Measurements from ENCODE around the gene ROCK2. TPM values are rescaled to one million over a fixed set of nuclear protein-coding genes. Genes with fewer than 3 reads are reported as not detected.

ROCK2 gene
- total and polyA plus RNA-seq, 8 donors = 49.4 to 61.5 (median 58.8) TPM

- Histone ChIP-seq H3K36me3 (peaks cover 3 to 83% of the 10 kb centered on the region in 2 donors), H3K27me3 (no peaks in the 10 kb centered on the region), H3K27ac (peak overlapping the region in 1 of 2 donors; percentile 4), H3K4me1 (no peaks in the 10 kb centered on the region), H3K4me3 (no peak overlapping the region), H3K9me3 (no peaks in the 10 kb centered on the region)
- DNase-seq (no peak), ATAC-seq (no peak)
- TF ChIP-seq, protein P1, sequence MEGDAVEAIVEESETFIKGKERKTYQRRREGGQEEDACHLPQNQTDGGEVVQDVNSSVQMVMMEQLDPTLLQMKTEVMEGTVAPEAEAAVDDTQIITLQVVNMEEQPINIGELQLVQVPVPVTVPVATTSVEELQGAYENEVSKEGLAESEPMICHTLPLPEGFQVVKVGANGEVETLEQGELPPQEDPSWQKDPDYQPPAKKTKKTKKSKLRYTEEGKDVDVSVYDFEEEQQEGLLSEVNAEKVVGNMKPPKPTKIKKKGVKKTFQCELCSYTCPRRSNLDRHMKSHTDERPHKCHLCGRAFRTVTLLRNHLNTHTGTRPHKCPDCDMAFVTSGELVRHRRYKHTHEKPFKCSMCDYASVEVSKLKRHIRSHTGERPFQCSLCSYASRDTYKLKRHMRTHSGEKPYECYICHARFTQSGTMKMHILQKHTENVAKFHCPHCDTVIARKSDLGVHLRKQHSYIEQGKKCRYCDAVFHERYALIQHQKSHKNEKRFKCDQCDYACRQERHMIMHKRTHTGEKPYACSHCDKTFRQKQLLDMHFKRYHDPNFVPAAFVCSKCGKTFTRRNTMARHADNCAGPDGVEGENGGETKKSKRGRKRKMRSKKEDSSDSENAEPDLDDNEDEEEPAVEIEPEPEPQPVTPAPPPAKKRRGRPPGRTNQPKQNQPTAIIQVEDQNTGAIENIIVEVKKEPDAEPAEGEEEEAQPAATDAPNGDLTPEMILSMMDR (IDR thresholded peaks at IDR 0.05) = no peak
- intact Hi-C loops (cut with DNase I) = no loop called here
Observed at GRCh38 chr2:11196246-11196645, 148.2 kb downstream of the ROCK2 start.

GRCh38 chr2:11187731-11188130 is 156.7 kb downstream of the ROCK2 start:
- no peaks in the 10 kb centered on the region for H3K4me1 ChIP-seq
- TF ChIP-seq, protein P1 (IDR thresholded peaks at IDR 0.05) = no peak
- H3K9me3 ChIP-seq = no peaks in the 10 kb centered on the region
- H3K36me3 ChIP-seq = peaks cover 0 to 55% of the 10 kb centered on the region in 2 donors
- H3K4me3 ChIP-seq = no peak overlapping the region
- ATAC-seq (no peak), DNase-seq (no peak)
- H3K27me3 ChIP-seq = no peaks in the 10 kb centered on the region
- no peak overlapping the region for H3K27ac ChIP-seq
- intact Hi-C loops (cut with DNase I) = no loop called here

- Histone ChIP-seq H3K9me3 (no peaks in the 10 kb centered on the region), H3K4me1 (no peaks in the 10 kb centered on the region), H3K36me3 (peaks cover 0 to 55% of the 10 kb centered on the region in 2 donors), H3K4me3 (no peak overlapping the region), H3K27ac (no peak overlapping the region), H3K27me3 (no peaks in the 10 kb centered on the region)
- ATAC-seq = no peak
- no peak for DNase-seq
- TF ChIP-seq, protein P1 (IDR thresholded peaks at IDR 0.05) = no peak
- intact Hi-C loops (cut with DNase I) = no loop called here
Observed at GRCh38 chr2:11187083-11187619, 157.3 kb downstream of the ROCK2 start.

DNA sequence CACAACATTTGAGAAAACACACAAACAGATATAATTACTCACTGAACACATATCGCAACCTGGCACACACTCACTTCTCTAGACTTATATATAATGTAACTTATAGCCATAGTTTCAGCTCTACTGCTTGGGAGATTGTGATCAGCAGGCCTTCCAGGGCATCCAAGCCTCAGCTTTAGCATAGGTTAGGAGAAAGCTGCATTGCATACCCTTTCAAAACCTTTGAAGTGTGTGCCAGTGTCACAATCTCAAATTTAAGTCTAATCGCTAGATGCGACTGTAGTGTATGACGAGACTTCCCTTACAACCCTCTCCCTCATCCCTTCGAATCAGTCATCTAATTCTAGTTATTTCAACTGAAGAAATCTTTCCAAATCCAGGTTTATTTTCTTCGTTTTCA is 158.3 kb downstream of the ROCK2 start:
- no peaks in the 10 kb centered on the region for H3K27me3 ChIP-seq
- TF ChIP-seq, protein P1 (IDR thresholded peaks at IDR 0.05) = no peak
- DNase-seq (no peak), ATAC-seq (no peak)
- intact Hi-C loops (cut with DNase I) = no loop called here
- peaks cover 0 to 55% of the 10 kb centered on the region in 2 donors for H3K36me3 ChIP-seq
- H3K9me3 ChIP-seq = no peaks in the 10 kb centered on the region
- H3K4me3 ChIP-seq = no peak overlapping the region
- H3K4me1 ChIP-seq = no peaks in the 10 kb centered on the region
- no peak overlapping the region for H3K27ac ChIP-seq

- TF ChIP-seq, protein P1 (IDR thresholded peaks at IDR 0.05) = no peak
- H3K27me3 ChIP-seq = no peaks in the 10 kb centered on the region
- intact Hi-C loops (cut with DNase I) = no loop called here
- no peak overlapping the region for H3K27ac ChIP-seq
- no peak overlapping the region for H3K4me3 ChIP-seq
- H3K36me3 ChIP-seq = peaks cover 0 to 45% of the 10 kb centered on the region in 2 donors
- ATAC-seq = no peak
- no peak for DNase-seq
- H3K9me3 ChIP-seq = no peaks in the 10 kb centered on the region
- no peaks in the 10 kb centered on the region for H3K4me1 ChIP-seq
Observed at GRCh38 chr2:11182951-11183350, 161.5 kb downstream of the ROCK2 start.

Measured in left lung (tissue), 10 donors.